Measurements from ENCODE around the gene DNAJB4.
A peak's percentile ranks its signal among the peaks of the same experiment; 100 is the strongest.
"Not testable (repeated sequence)": the region's sequence is repeated elsewhere in the genome, so short reads cannot be mapped to it uniquely, and the experiment has no call there.

Gene DNAJB4

DNA sequence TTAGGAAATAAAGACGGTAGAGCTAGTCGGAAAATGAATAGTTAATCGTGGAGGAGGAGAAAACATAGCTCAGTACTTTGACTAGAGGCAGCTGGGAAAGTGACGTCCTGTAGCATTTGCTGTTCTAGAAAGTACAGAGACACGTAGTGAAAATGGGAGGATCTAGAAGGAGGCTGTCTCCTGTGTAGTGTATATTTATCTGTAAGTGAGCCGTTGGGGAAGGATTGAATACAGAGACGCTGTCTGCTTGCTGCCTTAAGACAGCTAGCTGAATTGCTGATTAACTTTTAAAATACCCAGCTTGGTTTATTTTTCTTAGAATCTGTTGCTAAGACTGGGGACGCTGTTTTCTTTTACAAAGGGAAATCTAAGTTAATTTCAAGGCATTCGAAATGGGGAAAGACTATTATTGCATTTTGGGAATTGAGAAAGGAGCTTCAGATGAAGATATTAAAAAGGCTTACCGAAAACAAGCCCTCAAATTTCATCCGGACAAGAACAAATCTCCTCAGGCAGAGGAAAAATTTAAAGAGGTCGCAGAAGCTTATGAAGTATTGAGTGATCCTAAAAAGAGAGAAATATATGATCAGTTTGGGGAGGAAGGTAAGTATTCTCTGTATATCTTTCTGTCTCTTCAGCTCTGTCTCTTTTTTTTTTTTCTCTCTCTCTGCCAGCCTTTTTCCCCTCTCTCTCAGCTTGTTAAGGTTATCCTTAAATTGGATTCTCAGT is at the start of gene DNAJB4:
Gene DNAJB4, plus strand, starts transcription at position 221 of the 729 bp plus-strand sequence. Its CDS starts 172 bp downstream, at position 393.
- DNase-seq = peak in 38 of 51 donors; percentile 4 to 92 (median 35)

DNA sequence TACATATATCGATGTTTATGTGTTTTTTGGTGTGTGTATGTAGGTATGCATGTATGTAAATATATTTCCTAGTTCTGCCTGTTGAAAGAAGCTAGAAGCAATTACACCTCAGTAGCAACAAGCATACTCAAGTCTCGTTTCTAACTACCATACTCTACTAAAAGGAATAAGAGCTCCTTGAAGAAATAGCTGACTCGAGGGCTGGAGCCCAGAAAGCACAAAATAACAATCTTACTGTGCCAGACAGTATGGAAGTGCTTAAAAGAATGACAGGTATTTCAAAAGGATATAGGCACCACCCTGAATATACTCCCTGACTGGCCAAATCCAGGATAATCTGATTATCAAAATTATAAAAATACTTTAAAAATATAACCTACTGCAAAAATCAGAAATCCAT is 49.0 kb upstream of the DNAJB4 start:
- DNase-seq = no peak

DNA sequence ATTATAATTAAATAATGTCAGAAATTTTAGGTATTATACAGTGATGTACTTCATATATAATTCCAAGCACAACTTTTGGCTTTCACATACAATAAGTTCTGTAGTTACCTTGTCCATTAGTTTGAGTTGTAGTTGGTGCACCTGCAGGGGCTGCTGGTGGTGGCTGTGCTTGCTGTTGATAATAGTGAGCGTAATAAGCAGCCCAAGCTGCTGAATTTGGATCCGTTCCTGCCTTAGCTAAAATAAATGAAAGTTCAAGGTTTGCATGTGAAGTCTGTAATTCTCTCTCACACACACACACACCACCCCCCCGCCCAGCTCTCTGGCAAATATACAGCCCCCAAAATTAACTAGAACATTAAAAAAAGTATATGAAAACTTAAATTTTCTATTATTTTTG is 48.3 kb upstream of the DNAJB4 start:
- DNase-seq = no peak

DNA sequence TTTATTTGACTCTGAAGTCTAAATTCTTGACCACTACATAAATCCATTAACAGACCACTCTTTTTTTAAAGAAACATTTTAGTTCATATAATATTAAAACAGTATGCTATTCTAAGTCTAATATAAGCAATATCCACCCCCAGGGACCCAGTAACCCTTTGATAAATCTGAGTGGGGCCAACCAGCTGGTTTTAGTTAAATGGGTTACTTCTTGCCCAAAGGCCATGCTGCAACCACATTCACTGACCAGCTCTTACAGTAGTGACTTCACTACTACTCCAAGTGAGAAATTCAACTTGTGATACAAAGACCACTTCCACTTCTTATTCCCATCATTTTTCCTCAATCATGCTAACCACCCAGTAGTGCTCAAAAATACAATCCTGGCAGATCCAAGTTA is 46.3 kb upstream of the DNAJB4 start:
- no peak for DNase-seq

DNA sequence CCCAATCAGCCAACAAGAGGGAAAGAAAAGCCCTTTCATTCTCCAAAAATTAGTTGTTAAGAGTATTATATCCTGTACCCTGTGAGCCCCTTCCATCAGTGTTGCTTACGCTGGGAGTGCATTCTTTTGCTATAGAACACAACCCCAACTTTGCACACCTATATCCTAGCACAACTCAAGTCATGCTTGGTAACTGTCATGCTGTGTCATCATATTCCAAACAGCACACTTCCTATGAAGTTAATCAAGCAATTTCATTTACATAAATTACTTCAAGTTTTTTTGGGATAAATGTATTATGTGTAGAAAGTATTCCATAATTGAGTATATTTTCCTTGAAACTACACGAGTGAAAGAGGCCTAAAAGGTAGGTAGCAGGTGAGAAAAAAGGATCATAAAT is 45.9 kb upstream of the DNAJB4 start:
- no peak for DNase-seq

DNA sequence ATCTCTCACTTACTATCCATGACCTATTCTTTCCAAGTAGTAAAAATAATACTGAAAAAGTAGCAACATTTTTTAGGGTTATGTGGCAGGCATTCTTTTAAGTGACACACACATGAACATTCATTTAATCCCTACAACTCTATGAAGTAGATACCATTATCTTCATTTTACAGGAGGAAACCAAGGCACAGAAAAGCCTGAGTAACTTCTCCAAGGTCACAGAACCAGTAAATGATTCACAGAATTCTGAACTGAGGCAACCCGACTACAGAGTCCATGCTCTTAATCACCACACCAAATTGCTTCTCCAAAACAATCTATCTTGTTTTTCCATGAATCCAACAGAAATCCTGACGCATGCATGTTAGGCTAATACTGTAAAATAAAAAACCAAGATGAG is 43.3 kb upstream of the DNAJB4 start:
- no peak for DNase-seq

DNA sequence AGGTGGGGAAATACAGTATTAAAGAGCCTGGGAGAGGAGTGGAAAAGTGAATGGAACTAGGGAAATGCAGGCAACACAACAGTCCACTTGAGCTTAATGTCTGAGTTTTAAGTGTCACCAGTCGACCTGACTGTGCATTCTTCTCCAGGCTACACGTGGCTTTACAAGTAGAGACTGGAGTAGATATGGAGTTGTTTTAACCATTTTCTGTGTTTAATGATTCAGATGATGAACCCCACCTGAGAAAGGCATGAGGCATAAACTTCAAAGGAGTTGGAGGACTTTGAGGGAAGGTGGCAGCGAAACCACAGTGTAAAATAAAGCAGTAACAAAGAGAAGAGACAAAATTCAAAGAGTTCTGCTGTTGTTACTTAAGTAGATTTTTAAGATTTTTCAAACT is 38.4 kb upstream of the DNAJB4 start:
- DNase-seq = no peak

DNA sequence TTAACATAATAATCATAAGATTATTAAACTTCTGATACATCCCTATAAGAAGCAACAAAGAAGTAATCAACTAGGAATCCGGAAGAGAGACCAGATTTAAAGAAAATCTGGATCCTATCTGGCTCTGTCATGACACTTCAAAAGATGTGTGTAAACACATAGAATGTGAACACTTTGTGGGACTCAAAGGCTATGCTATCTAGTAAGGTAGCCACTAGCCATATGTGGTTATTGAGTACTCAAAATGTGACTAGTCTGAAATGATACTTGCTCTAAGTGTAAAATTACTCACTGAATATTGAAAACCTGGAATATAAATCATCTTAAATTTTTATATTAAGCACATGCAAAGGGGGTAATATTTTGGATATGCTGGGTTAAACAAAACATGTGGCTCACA is 34.5 kb upstream of the DNAJB4 start:
- no peak for DNase-seq

DNA sequence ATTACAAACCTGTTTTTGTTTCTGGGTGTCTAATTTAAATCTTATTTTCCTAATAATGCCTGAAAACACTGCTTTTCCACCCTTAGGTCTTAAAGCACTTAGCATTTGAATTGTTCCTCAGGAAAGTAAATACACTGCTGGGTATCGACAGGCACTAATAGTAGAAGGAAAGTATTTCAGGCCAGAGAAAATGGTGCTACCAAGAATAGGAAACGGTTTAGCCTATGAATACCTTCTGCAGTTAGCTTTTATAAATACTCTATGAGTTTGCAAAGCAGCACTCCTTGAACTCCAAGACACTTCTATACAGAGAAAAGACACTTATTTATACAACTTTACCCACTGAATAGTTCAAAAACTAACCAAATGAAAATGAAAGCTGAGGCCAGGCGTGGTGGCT is 32.7 kb upstream of the DNAJB4 start:
- no peak for DNase-seq

DNA sequence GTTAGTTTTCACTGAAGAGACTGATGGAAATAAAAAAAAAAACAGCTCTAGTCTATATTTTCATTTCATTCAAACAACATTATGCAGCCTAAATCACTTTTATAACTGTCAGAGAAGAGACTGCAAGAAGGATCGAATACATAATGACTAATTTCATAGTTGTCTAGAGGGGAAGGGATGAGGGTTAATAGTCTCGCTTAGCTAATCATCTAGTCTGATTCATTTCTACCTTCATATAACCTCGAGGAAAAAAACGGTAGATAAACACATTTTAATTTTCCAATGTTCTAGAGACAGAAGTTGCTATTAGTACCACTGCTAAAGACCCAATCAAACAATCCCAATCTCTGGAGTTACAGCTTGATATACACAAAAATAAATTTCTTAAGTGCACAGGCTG is 29.4 kb upstream of the DNAJB4 start:
- DNase-seq = no peak

DNA sequence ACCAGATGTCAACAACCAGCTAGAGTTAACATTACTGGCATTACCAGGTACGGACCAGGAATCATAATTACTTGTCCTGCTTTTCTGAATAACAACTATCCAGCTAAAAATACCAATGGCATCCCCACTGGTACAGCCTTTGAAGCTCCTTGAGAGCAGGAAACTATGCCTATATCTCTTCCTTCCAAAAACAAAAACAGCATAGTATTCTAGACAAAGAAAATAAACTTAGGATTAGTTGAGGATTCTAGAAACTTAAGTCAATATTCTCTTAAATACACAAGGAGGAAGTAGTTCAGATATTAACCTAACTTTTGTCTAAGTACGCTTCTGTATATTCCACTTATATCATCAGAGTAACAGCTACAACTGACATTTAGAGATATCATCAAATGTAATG is 28.8 kb upstream of the DNAJB4 start:
- no peak for DNase-seq

DNA sequence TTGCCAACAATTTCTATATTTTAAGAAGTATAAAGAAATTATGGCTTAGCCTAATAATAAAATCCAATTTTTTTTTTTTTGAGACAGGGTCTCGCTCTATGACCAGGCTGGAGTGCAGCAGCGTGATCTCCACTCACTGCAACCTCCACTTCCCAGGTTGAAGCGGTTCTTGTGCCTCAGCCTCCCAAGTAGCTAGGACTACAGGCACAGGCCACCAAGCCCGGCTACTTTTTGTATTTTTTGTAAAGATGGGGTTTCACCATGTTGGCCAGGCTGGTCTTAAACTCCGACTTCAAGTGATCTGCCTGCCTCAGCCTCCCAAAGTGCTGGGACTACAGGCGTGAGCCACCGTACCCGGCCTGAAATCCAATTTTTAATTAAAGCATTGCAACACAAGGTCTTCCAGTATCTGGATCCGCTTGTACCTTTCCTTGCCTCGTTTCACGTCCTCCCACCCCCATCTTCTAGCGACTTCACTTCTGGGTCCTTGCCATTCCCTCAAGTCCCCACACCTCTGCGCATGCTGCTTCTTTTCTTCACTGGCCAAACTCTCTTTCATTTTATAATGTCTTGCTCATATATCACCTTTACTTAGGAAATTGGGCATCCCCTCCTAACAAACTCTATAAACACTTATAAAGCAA is 28.2 kb upstream of the DNAJB4 start:
- no peak for DNase-seq

DNA sequence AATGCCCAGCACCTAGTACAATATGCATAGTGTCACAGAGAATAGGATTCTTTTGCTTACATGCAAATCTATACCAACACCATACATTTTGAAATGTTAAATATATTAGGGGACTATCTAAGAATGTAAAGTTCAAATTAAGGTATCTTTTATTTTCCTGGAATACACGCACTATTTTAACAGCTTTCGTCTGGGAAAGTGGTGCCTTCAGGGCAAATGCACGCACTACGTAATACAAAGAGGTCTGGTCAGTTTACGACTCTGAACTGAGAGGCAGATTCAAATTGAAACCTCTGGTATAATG is 26.8 kb upstream of the DNAJB4 start:
- peak in 1 of 51 donors; percentile 16 for DNase-seq

DNA sequence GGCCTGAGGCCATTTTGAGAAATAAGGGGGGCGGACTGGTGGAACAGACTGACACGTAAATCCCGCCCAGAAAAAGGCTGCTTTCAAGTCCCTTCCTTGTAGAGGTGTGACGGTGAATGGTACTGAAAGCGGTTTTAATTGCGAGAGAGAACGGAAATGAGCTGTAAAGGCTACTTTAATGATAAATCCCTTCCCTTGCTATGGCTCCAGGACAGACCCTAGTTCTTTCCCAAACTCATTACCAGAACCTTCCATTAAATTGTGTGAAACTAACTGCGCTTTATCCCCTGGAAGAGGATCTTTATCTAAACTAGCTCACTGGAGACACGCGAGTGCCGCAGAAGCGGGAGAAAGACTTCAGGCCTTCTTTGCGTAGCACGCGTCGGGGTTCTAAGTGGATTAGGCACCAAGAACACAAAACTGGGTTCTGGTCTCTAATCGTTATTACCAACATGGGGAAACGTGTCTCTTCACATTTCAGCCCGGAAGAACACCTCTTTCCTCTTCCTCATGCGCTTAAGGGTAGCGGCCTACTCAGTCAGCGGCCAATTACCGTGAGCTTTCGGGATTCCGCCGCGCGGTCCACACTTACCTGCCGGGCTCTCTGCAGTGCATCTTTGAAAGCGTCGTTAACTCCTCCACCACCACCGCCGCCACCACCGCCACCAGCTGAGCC is 26.3 kb upstream of the DNAJB4 start:
- peak in 40 of 51 donors; percentile 4 to 86 (median 33) for DNase-seq

DNA sequence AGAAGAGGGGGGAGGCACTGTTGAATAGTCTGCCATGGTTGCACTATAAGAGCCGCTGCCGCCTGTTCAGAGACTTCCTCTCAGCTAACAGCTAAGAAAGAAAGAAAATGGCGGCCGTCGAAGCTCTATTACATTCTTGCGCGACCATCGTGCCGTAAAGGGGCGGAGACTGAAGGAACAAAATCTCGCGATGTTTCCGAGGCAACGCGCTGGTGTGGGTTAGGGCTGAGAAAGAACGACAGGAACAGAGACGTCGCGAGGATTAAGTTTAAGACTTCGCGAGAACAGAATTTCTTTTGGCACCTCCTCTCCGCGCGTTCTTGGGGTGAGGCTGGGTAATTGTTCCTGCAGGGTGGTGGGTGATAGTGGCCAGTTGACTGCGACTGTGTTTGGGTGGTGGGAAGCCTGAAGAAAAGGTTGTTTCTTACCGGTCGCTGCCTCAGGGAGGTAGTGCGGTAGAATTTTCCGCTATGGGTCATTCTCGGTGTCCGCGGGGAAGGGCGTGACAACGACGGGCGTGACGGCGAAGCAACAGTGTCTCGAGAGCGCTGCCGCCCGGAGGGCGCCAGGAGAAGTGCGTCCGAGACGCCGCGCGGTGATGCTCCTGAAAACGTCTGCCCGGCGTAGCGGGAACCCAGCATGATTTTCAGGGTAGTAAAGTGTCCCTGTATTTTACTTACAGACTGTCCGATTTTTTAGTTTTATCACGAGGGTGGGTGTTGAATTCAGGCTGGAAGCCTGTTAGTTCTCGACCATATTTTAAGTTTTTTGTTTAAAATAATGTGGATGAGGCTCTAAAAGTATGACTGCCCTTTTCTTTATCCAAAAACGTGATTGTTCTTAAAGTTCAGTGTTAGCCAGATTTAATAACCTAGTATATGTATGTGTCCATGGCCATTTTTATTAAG is 25.5 kb upstream of the DNAJB4 start, which contains the start of gene FUBP1:
Gene FUBP1, minus strand, starts transcription at position 104 of the 908 bp plus-strand sequence. Its CDS starts 68 bp downstream, at position 36.
- DNase-seq = peak; percentile 61 to 96 (median 87)

DNA sequence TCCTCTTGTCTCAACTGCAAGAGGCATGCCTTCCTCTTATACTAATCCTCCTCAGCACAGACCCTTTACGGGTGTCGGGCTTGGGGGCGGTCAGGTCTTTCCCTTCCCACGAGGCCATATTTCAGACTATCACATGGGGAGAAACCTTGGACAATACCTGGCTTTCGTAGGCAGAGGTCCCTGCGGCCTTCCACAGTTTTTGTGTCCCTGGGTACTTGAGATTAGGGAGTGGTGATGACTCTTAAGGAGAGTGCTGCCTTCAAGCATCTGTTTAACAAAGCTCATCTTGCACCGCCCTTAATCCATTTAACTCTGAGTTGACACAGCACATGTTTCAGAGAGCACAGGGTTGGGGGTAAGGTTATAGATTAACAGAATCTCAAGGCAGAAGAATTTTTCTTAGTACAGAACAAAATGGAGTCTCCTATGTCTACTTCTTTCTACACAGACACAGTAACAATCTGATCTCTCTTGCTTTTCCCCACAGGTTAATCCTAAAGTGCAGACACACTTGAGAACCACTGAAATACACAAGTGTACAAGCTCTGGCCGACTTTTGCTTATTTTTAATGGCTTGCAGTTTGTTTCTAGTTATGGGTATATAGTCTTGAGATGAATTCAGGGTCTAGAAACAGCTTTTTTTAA is 21.3 kb upstream of the DNAJB4 start:
- DNase-seq = not testable (repeated sequence)

DNA sequence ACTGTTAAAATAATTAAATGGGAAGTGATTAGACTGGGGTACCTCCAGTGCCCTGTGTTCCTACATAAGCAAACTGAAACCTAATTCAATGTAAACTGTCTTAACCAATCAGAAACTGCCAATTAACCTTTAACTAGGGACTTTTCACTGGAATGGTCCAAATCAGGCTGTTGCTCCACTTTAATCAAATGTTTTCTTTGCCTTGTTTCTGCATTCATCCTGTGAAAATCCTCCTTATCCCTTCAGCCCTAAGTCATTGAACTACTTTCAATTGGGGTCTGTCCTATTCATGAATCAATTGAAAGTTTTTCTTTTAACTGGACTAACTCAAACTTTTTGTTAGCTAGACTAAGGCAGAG is 20.8 kb upstream of the DNAJB4 start:
- DNase-seq = no peak

DNA sequence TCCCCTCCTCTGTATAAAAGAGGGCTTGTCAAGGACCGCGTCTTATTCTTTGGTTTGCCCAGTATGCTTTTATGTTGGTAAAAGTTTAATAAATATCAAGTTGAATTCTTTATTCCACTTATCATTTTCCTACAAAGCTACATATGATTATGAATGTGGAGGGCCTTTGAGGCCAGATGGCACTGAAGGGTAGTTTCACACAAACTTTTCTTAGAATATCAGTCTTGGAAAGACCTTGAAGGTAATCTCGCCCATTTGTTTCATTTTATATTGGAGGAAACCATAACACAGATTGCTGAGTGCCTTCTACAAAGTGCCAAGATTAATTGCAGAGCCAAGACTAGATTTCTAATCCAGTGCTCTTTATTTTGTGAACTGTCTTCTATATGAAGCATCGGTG is 20.1 kb upstream of the DNAJB4 start:
- DNase-seq = no peak

DNA sequence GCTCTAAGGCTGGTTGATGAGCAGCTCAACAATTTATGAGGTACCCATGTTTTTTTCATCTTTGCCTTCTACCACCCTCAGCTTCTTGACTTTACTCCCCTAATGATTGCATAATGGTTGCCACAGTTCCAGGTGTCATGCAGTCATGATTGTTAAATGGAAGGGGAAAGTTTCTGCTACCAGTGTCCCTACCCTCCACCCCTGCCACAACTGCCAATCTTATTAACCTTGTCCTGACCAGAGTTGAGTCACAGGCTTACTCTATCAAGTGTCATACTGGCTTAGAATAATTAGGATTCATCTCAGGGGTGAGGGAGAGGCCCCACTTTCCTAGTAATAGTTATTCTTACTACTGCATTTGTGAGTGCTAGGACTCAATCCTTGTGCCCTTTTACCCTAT is 17.9 kb upstream of the DNAJB4 start:
- DNase-seq = no peak

DNA sequence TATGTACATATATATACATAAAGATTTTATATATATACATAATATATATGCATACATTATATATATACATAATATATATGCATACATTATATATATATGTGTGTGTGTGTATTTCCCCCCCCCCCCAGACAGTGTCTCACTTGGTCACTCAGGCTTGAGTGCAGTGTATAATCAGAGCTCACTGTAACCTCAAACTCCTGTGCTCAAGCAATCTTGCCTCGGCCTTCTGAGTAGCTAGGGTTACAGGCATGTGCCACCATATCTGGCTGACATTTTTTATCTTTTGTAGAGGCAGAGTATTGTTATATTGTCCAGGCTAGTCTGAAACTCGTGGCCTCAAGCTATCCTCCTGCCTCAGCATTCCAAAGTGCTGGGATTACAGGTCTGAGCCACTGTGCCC is 16.8 kb upstream of the DNAJB4 start:
- DNase-seq = no peak

DNA sequence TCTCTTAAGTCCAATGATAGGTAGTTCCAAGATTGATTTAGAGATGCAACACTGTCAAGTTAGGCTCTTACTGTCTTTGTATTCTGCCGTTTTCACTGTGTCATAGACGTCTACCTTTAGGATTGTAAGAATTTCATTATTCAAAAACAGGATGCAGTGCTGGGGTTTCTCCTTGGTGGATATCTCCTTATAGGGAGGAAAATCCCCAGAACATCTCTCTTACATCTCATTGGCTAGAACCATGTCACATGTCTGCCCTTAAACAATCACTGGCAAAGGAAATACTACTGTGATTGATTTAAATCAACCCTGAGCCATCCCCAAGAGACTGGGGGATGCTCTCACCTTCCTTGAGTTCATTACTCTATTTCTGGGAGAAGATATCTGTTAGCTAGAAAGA is 15.0 kb upstream of the DNAJB4 start:
- DNase-seq = no peak

All from hypothalamus (tissue), 51 donors.